SU-DHL-6 (cell line): ENCODE measurements around the gene TMEM182.

Source experiments
- CTCF ChIP-seq: fragments of 200-600 bp; sonication (generic); IDR thresholded peaks from one replicate; pipeline ENCODE4 v1.5.1; 2017; ENCODE audit warnings: antibody characterized with exemption, mild to moderate bottlenecking, low read length, moderate library complexity; ENCODE audit not compliant: insufficient read depth, poor library complexity, severe bottlenecking
- EZH2phosphoT487 ChIP-seq: fragments of 200-600 bp; sonication (generic), shearing (Covaris generic); conservative IDR thresholded peaks from 2 replicates; pipeline ENCODE4 v1.6.1; 2018; ENCODE audit warnings: mild to moderate bottlenecking, antibody characterized with exemption, low read length, moderate library complexity, mixed read lengths

GRCh38 chr2:102834523-102835273, 72.9 kb downstream of the TMEM182 start:
- no peak for TF ChIP-seq CTCF
- no peak for TF ChIP-seq EZH2phosphoT487
